NCI-H446 treated with DMSO at 0.1 percent for 48 hours (cell line): ENCODE data around the gene FIGNL1.

ENCODE experiments used
- DNase-seq: peaks from one replicate; lab custom pipeline; 2025; lab: John Stamatoyannopoulos, UW

Gene FIGNL1

GRCh38 chr7:50427518-50427917 is 22.6 kb downstream of the FIGNL1 start:
- DNase-seq, result no peak

DNA sequence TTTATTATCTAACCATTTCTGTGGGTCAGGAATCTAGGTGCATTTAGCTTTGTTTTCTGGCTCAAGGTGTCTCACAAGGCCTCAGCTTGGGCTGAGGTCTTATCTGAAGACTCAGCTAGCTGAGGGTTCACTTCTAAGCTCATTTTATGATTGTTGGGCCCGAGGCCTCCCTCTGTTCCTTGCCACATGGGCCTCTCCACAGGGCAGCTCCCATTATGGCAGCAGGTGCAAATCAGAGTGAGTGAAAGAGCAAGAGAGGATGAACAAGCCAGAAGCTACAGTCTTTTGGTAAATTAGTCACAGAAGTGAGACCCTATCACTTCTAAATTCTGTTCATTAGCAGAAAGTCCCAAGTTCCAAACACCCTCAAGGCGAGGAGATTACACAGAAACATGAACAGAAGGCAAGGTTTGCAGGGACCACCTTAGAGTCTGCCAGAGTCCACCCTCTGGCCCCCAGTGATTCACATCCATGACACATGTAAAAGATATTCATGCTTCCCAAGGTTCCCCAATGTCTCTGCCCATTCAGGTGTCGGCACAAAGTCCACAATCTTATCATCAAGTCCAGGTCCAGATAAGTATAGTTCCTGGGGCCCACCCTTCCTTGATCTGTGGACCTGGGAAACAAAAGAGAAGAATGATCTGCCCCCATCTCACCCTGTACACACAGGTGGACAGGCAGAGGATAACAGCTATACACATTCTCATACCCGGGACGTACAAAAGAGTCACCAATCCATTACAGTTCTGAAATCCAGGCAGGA is 23.7 kb downstream of the FIGNL1 start:
- DNase-seq, result no peak

- DNase-seq, result no peak
These were observed 24.8 kb downstream of the FIGNL1 start for GRCh38 chr7:50425318-50425717.

DNA sequence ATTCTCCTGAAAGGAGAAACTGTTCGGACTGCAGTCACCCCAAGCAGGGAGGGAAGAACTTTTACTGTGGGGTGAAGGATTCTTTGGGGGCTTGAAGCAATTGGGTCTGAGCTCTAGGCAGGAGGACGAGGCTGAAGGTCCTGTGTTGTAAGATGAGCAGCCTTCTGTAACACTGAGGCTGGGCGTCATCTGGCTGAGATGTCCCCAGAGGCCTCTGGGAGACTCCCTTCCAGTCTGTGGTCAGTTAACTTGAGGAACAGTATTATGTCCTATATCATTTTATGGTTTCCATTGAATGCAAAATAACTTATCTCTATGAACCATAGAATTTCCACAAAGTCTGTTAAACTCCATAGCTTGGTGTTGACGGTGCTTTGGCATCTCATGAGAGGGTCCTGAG is 26.3 kb downstream of the FIGNL1 start:
- no peak for DNase-seq

DNA sequence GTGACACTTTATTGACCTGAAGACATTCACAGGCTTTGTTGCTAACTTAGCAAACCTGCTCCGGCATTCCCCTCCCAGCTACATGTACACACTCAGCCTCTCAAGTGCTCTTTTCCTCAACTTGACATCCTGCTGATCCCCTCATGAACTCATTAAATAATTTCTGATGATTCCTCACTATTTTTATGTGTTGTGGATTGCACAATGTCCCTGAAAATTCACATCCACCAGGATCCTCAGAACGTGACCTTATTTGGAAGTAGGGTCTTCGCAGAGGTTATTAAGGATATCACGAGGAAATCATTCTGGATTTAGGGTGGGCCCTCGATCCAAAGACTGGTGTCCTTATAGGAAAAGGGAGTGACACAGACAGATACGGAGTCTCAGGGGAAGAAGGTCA is 27.3 kb downstream of the FIGNL1 start:
- no peak for DNase-seq

GRCh38 chr7:50421043-50421442 is 29.1 kb downstream of the FIGNL1 start:
- no peak for DNase-seq

DNA sequence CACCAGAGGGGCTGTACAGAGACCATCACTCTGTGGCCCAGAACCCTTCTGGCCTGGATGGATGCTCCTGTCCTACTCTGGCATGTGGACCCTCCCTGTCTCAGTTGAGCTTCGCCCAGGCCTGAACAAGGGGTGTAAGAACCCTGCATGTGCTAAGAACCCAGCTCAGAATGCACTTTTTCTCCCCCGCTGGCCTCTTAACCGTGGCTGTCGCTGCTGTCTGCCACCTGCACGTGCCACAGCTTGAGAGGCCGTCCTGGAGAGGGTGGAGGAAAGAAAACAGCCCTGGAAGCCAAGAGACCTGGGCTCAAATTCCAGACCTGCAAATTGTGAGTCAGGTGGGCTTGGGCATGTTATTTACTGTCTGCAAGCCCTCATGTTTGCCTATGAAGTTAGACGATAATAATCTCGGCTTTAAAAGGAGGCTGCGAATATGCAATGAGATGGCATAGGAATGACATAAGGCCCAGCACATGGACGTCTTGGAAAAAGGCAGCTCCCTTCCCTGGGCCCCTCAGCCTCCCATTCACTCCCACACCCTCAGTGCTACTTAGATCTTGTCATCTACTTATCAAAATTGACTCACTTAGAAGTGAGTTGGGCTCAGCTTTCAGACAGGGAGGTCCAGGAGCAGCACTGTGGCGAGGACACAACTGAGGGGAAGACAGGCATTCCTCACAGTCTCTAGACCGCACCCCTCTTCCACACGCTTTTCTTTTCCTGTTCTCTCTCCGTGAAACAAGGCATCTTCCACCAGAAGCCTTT is 31.4 kb downstream of the FIGNL1 start:
- no peak for DNase-seq

DNA sequence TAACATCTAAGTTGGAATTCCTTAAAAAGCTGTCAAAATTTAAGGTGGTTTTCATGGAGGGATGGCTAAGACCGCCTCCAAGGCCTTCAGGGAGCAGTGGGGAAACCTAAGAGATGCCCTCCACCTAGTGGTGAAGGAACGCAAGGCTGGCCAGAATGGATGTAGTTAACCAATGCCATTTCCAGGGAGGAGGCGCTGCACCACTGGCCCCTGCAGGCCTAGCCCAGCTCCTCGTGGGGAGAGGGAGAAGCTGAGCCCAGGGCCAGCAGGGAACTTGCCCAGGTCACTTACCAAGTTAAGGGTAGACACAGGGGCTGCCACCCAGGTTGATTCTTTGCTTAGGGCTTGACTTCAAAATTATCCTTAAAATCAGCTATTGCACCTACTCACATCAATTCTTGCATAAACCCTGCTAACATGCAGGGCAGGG is 32.0 kb downstream of the FIGNL1 start:
- peak; percentile 36 for DNase-seq

DNA sequence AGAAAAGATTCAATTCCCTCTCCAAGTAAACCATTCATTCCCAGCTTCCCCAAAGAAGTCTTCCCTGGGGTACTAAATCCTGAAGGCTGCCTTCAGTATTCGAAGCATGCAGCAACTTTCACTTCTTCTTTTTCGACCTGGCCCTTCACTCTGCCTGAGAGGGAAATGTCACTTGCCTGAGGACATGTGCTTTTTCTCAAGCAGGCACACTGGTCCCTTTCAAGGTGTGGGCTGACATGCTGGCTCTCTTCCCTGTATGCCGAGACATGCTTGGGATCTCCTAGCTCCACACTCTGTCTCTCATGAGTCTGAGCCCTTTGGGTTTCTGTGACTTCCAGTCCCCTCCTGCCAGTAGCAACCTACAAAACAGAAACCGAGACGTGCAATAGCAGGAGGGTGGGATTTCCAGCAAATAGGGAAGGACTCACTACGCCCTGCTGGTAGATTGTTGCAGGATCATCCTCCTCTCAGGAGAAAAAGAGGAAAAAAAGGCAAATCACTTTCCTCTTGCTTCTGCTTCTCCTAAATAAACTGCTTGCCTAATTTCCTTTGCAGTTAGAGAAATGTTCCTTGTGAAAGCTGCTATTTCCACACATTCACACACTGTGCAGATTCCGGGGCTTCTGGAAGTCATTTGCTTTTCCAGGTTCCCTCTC is 33.5 kb downstream of the FIGNL1 start:
- DNase-seq, result no peak

- no peak for DNase-seq
These were observed 34.2 kb downstream of the FIGNL1 start for GRCh38 chr7:50415844-50416364.

DNA sequence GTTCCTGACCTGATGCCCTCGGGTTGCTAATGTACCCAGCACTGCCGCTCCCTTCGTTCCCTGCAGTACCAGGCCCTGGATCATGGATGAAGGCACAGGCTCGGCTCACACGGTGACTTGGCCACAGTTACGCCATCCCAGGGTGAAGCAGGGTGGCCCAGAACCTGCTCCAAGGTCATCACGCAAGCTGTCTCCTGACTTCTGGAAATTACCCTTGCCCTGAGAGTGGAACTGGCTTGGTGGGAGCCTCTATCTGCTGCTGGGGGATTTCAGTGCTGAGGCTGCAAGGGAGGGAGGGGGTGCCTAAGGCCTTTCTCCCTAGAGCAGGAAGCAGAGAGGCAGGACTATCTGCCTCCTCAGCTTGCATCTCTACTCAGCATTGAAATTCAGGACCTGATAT is 36.6 kb downstream of the FIGNL1 start:
- DNase-seq, result no peak

DNA sequence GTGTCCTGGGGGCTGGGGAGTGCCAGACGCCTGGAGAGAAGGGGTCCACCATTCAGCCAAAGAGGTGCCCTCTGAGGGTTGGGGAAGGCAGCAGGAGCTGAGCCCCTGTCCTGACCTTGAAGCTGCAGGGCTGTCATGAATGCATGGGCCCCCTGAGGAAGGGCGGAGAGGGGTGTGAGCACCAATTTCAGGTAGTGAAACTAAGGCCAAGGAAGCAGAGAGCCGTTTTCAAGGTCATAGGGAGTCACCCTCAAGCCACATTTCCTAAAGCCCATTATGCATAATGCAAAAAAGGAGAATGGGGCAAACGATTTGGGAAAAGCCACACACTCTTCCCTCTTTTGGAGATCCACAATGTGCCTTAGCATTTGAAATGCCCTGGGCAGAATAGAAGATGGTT is 37.2 kb downstream of the FIGNL1 start:
- DNase-seq, result no peak

DNA sequence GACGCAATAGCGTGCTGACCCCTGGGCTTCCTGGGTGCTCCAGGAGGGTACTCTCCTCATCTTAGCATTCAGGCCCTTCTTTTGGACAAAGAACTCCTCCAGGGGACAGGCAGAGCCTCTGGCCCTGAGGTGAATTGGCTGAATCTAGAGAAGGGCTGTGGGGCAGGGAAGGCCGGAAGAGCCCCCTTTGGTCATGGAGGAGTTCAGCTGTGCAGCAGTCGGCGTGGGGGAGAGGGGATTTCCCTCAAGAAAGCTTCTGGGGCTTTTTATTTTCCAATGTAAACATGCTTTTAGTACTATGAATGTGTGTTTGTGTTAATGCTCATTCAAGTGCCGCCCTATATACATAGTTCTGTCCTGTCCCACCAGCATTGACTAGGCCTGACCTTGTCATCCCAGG is 38.8 kb downstream of the FIGNL1 start:
- no peak for DNase-seq

DNA sequence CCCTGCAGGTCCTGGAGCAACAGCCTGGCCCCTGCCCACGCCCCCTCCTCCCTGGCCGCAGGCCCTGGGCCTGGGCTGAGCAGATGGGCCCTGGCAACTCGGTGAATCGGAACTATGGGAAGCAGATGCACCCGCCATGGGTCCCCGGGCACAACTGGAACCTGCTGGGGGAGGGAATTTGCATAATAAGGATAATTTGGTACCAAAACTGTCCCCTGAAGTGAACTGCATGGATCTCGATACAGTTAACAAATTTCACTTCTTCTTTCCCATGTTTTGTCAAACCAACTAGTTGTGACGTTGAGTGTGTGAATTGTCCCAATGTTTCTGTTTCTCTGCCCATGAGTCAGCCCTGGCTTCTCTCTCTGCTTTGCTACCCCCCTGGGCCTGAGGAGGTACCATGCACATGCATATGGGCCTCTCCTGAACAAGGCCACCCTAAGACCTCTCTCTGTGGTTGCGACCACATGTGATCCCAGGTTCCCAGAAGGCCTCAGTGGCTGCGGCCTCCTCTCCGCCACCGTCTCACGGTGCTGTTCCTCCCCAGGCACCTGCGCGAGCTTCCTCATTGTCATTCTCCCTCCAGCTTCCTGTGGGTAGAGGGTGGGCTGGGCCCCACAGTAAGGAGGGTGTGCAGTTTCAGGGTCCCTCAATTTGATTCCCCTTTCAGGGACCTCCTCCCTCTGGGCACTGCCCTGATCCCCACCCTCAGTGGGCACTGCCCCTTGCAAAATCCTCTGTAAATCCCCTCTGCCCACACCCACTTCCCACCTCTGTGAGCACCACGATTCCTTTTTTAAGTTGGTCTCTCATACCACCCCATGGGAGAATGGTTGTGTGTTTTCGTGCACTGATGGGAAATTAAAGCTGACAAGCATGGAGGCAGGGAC is 40.0 kb downstream of the FIGNL1 start:
- DNase-seq, result no peak

DNA sequence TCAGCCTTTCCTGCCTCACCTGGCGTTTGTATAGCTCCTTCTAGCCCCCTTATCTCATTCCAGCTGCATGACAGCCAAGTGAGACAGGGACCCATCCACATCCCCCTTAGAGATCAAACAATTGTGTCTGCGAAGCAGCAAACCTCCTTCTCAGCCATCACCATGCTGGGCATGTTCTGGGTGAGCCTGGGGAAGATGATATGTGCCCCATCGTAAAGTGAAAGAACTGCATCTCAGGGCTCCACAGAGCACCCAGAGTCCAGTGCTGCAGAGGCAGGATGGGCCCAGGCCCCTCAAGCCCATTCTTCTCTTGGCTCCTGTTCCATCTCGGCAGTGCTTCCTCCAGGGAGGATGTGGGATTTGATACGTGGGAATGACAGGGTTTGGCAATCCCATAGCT is 43.2 kb downstream of the FIGNL1 start:
- no peak for DNase-seq

DNA sequence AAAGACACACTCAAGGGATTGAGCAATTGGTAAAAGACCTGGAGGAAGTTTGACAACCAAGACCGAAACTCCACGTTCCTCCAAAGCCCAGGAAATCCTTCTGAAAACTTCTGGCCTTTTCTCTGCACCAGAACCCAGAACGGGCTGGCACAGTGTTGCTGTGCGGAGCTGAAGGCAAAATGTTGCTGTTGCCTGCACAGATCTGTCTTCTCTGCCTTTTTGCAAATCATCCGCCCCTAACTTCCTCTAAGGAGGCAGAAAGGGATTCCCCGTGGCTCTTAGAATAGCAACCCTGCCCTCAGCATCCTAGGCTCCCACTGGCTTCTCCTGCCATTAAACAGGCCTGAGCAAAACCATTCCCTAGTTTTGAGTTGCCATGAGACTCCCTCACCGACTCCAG is 44.9 kb downstream of the FIGNL1 start:
- DNase-seq, result no peak

- DNase-seq, result no peak
These were observed 45.8 kb downstream of the FIGNL1 start for GRCh38 chr7:50404392-50404791.

DNA sequence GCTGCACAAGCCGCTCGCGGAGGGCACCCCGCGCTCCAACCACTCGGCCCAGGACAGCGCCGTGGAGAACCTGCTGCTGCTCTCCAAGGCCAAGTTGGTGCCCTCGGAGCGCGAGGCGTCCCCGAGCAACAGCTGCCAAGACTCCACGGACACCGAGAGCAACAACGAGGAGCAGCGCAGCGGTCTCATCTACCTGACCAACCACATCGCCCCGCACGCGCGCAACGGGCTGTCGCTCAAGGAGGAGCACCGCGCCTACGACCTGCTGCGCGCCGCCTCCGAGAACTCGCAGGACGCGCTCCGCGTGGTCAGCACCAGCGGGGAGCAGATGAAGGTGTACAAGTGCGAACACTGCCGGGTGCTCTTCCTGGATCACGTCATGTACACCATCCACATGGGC is 50.0 kb downstream of the FIGNL1 start:
- DNase-seq, result no peak

DNA sequence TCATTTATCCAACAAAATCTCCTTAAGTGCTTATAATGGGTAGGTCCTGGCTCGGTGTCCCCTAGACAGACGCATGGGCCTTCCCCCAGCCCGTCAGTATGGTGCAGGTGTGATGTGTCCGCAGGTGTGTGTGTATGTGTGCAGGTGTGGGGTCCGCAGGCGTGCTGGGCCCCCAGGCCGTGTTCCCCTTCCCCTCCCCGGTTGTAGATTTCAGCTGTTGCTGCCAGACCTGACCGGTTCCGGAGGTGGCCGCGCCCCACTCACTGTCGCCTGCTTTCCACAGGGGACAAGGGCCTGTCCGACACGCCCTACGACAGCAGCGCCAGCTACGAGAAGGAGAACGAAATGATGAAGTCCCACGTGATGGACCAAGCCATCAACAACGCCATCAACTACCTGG is 50.5 kb downstream of the FIGNL1 start:
- no peak for DNase-seq

- DNase-seq, result no peak
These were observed 50.9 kb downstream of the FIGNL1 start for GRCh38 chr7:50399206-50399605.

- DNase-seq, result no peak
These were observed 52.2 kb downstream of the FIGNL1 start for GRCh38 chr7:50397971-50398324.
